Fibroblast of lung (primary cell): ENCODE data around the gene MBD5. TPM values are rescaled to one million over a fixed set of nuclear protein-coding genes. Genes with fewer than 3 reads are reported as not detected.

Source experiments
- DNase-seq, 2 donors: peaks; one replicate each; pipeline versions ENCODE4 v3.0.0 to v3.0.0-alpha.2; 2010; ENCODE audit warnings: low read depth in 2 of 2
- H2AFZ ChIP-seq: 2 replicates; pipeline ENCODE4 v1.5.1; 2012; ENCODE audit warnings: low read length, control low read depth, inconsistent platforms
- H3K27ac ChIP-seq: 2 replicates; pipeline ENCODE4 v1.5.1; 2011; ENCODE audit warnings: low read length, control low read depth; ENCODE audit not compliant: insufficient read depth
- H3K27me3 ChIP-seq: 2 replicates; pipeline ENCODE4 v1.5.1; 2011; ENCODE audit warnings: mild to moderate bottlenecking, low read length; ENCODE audit not compliant: control insufficient read depth, insufficient read depth
- H3K36me3 ChIP-seq: 2 replicates; pipeline ENCODE4 v1.5.1; 2011; ENCODE audit warnings: low read length; ENCODE audit not compliant: control insufficient read depth, insufficient read depth
- H3K4me1 ChIP-seq: 2 replicates; pipeline ENCODE4 v1.5.1; 2011; ENCODE audit warnings: low read length; ENCODE audit not compliant: control insufficient read depth, insufficient read depth; ENCODE audit errors: extremely low read depth
- H3K4me2 ChIP-seq: 2 replicates; pipeline ENCODE4 v1.5.1; 2011; ENCODE audit warnings: low read length, control low read depth; ENCODE audit not compliant: insufficient read depth; ENCODE audit errors: extremely low read depth
- H3K4me3 ChIP-seq, 4 experiments: fragments of 200-600 bp in 1 of 4; sonication (generic) in 1 of 4; replicated peaks in 1 of 4; 2 replicates each; pipeline ENCODE4 v1.5.1; 2011 to 2016; ENCODE audit warnings: low read length in 4 of 4, low read depth in 3 of 4, mild to moderate bottlenecking in 3 of 4, control low read depth in 2 of 4, inconsistent platforms in 1 of 4, mixed read lengths in 1 of 4; ENCODE audit not compliant: insufficient read depth in 1 of 4; ENCODE audit errors: control extremely low read depth in 1 of 4
- H3K79me2 ChIP-seq: 2 replicates; pipeline ENCODE4 v1.5.1; 2012; ENCODE audit warnings: mild to moderate bottlenecking, low read length, inconsistent platforms; ENCODE audit not compliant: control insufficient read depth, insufficient read depth
- H3K9ac ChIP-seq: 2 replicates; pipeline ENCODE4 v1.5.1; 2011; ENCODE audit warnings: mild to moderate bottlenecking, low read length, control low read depth; ENCODE audit not compliant: insufficient read depth
- H3K9me3 ChIP-seq: 2 replicates; pipeline ENCODE4 v1.5.1; 2012; ENCODE audit warnings: low read depth, low read length; ENCODE audit not compliant: control insufficient read depth, insufficient read depth
- H4K20me1 ChIP-seq: 2 replicates; pipeline ENCODE4 v1.5.1; 2011; ENCODE audit warnings: low read length; ENCODE audit not compliant: control insufficient read depth, insufficient read depth; ENCODE audit errors: extremely low read depth
- EZH2 ChIP-seq: IDR thresholded peaks from 2 replicates; pipeline ENCODE4 v1.5.1; 2012; ENCODE audit warnings: low read length, control low read depth, mild to moderate bottlenecking; ENCODE audit errors: missing control alignments
- polyA plus RNA-seq, 2 donors: library from polyadenylated mRNA; depleted of rRNA in 1 of 2; stranded (reverse) in 1 of 2; unstranded in 1 of 2; fragments of >200 nt; gene quantifications; 2 replicates each; pipeline ENCODE4 v1.2.1, GENCODE V29; 2011 to 2012; ENCODE audit warnings: missing spikeins in 1 of 2
- total RNA-seq: library from RNA; depleted of rRNA; stranded (reverse); fragments of >200 nt; gene quantifications from 2 replicates; pipeline ENCODE4 v1.2.1, GENCODE V29; 2014
- TF ChIP-seq, protein P1 (sequence below), 2 donors: IDR thresholded peaks in 1 of 2; conservative IDR thresholded peaks in 1 of 2; 1 replicate in 1 of 2; 2 replicates in 1 of 2; pipeline ENCODE4 v1.5.1; 2011 to 2012; ENCODE audit warnings: low read length in 2 of 2, control low read depth in 1 of 2, inconsistent platforms in 1 of 2, low read depth in 1 of 2, mild to moderate bottlenecking in 1 of 2

The MBD5 gene
- total and polyA plus RNA-seq, 2 donors (not counting 1 experiment from before 2014, with no cell fraction given): 26.1 to 32.4 TPM

DNA sequence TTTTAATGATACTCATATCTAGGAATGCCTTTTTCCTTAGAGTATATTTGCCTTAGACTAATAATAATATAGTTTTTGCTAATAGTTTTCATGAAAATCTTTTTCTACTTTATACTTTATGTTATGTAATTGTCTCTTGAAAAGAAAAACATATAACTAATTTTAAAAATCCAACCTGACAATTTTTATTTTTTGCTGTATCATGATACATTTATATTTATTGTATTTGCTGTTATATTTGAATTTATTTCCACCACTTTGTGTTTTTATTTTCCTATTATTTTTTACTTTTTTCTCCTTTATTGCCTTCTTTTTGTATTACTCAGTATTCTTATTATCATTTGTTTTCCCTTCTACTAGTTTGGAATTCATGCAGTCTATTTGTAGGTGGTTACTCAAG lies 85.4 kb downstream of the MBD5 start:
- Histone ChIP-seq H2AFZ (no peak overlapping the region), H3K27ac (no peak overlapping the region), H4K20me1 (no peaks in the 10 kb centered on the region), H3K36me3 (no peaks in the 10 kb centered on the region), H3K4me1 (no peaks in the 10 kb centered on the region), H3K4me2 (no peak overlapping the region), H3K9ac (no peak overlapping the region), H3K79me2 (no peaks in the 10 kb centered on the region), H3K4me3 (no peak overlapping the region), H3K27me3 (no peaks in the 10 kb centered on the region), H3K9me3 (no peaks in the 10 kb centered on the region)
- TF ChIP-seq, protein P1, sequence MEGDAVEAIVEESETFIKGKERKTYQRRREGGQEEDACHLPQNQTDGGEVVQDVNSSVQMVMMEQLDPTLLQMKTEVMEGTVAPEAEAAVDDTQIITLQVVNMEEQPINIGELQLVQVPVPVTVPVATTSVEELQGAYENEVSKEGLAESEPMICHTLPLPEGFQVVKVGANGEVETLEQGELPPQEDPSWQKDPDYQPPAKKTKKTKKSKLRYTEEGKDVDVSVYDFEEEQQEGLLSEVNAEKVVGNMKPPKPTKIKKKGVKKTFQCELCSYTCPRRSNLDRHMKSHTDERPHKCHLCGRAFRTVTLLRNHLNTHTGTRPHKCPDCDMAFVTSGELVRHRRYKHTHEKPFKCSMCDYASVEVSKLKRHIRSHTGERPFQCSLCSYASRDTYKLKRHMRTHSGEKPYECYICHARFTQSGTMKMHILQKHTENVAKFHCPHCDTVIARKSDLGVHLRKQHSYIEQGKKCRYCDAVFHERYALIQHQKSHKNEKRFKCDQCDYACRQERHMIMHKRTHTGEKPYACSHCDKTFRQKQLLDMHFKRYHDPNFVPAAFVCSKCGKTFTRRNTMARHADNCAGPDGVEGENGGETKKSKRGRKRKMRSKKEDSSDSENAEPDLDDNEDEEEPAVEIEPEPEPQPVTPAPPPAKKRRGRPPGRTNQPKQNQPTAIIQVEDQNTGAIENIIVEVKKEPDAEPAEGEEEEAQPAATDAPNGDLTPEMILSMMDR (conservative IDR thresholded peaks at IDR 0.05 in 1 of 2, IDR thresholded peaks at IDR 0.05 in 1 of 2; ENCODE audit: low read depth in 1 of 2, low read length in 2 of 2): no peak
- no peak for TF ChIP-seq EZH2
- no peak for DNase-seq

DNA sequence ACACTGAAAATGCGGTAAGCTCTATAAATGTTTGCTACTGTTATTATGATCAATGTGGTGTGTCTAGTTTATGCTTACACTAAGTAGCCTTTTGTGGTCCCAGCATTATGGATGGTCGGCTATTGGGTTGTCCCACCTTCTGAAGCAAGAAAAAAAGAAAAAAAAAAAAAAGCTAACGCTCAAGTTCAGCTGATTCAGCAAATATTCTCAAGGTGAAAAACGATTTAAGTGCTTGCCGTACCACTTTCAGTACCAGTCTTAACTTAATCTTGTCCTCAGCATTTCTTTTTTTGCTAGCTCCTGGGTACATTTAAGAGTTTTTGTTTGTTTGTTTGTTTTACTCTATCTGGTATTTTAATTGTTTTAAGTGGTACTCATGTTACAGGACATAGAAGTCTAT lies 87.5 kb downstream of the MBD5 start:
- Histone ChIP-seq H3K27me3 (no peaks in the 10 kb centered on the region), H3K36me3 (no peaks in the 10 kb centered on the region), H3K4me3 (no peak overlapping the region), H3K4me1 (no peaks in the 10 kb centered on the region), H4K20me1 (no peaks in the 10 kb centered on the region), H3K27ac (no peak overlapping the region), H3K4me2 (no peak overlapping the region), H3K9ac (no peak overlapping the region), H2AFZ (no peak overlapping the region), H3K9me3 (no peaks in the 10 kb centered on the region), H3K79me2 (no peaks in the 10 kb centered on the region)
- DNase-seq: no peak
- TF ChIP-seq, protein P1 (conservative IDR thresholded peaks at IDR 0.05 in 1 of 2, IDR thresholded peaks at IDR 0.05 in 1 of 2; ENCODE audit: low read depth in 1 of 2, low read length in 2 of 2): no peak
- no peak for TF ChIP-seq EZH2

DNA sequence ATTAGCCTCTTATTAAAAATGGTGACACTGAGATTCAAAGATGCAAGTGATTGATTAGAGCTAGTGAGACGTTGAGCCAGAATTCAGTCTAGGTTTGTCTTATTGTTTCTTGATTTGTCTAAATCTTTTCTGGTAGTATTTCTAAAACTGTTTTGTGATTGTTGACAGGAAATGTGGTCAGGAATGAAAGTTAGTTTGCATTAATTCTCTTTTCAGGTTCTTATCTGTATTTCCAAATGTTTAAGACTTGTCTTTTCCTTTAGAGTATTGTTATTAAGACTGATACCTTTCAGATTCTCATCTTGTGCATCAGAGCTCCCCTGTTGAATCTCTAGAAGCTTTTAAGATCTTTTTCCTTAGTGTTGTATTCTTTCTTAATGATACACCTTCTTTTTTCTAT lies 89.3 kb downstream of the MBD5 start:
- H4K20me1 ChIP-seq: no peaks in the 10 kb centered on the region
- TF ChIP-seq, protein P1 (conservative IDR thresholded peaks at IDR 0.05 in 1 of 2, IDR thresholded peaks at IDR 0.05 in 1 of 2; ENCODE audit: low read depth in 1 of 2, low read length in 2 of 2): no peak
- no peak for TF ChIP-seq EZH2
- DNase-seq: no peak
- no peaks in the 10 kb centered on the region for H3K36me3 ChIP-seq
- no peak overlapping the region for H3K27ac ChIP-seq
- H3K4me3 ChIP-seq: no peak overlapping the region
- no peak overlapping the region for H2AFZ ChIP-seq
- no peaks in the 10 kb centered on the region for H3K9me3 ChIP-seq
- no peak overlapping the region for H3K4me2 ChIP-seq
- no peaks in the 10 kb centered on the region for H3K4me1 ChIP-seq
- no peaks in the 10 kb centered on the region for H3K79me2 ChIP-seq
- H3K9ac ChIP-seq: no peak overlapping the region
- no peaks in the 10 kb centered on the region for H3K27me3 ChIP-seq
